Esophagus squamous epithelium (tissue), 4 donors: Measurements from ENCODE around the gene NELFCD.

ENCODE experiments used
- CTCF ChIP-seq, 6 experiments: fragments of 450-650 bp in 4 of 6; fragments of 200-600 bp in 2 of 6; sonication (generic) in 2 of 6; IDR thresholded peaks; one replicate each; pipeline ENCODE4 v1.5.1; 2016 to 2019; ENCODE audit warnings: antibody characterized with exemption in 6 of 6, mild to moderate bottlenecking in 4 of 6, moderate library complexity in 4 of 6
- POLR2A ChIP-seq, 4 donors: fragments of 450-650 bp; IDR thresholded peaks; one replicate each; pipeline ENCODE4 v1.6.1; 2017; ENCODE audit warnings: antibody characterized with exemption in 4 of 4, mild to moderate bottlenecking in 4 of 4, moderate library complexity in 3 of 4

- TF ChIP-seq CTCF (IDR thresholded peaks at IDR 0.05) (no peak), POLR2A (IDR thresholded peaks at IDR 0.05) (no peak)
Observed at GRCh38 chr20:58991715-58992114, 10.7 kb downstream of the NELFCD start.
